H9 (cell line): ENCODE results near the gene RIMS1. TPM values are rescaled to one million over a fixed set of nuclear protein-coding genes. Genes with fewer than 3 reads are reported as not detected.

Experiments
- DNase-seq: peaks from one replicate; pipeline ENCODE4 v3.0.0-alpha.2; 2017
- H2AFZ ChIP-seq: one replicate; pipeline ENCODE4 v1.6.1; 2013; ENCODE audit warnings: mild to moderate bottlenecking, low read length, control low read depth, moderate library complexity
- H2AK5ac ChIP-seq: 2 replicates; pipeline ENCODE4 v1.6.1; 2013; ENCODE audit warnings: low read length, control low read depth, mixed read lengths; ENCODE audit not compliant: insufficient read length
- H2BK120ac ChIP-seq: one replicate; pipeline ENCODE4 v1.6.1; 2013; ENCODE audit warnings: low read depth, mild to moderate bottlenecking, low read length, control low read depth, inconsistent platforms; ENCODE audit not compliant: poor library complexity, severe bottlenecking
- H2BK12ac ChIP-seq: 2 replicates; pipeline ENCODE4 v1.6.1; 2013; ENCODE audit warnings: low read length, control low read depth, mixed read lengths, low read depth; ENCODE audit not compliant: insufficient read length
- H2BK15ac ChIP-seq: 2 replicates; pipeline ENCODE4 v1.6.1; 2013; ENCODE audit warnings: low read depth, low read length, control low read depth
- H2BK20ac ChIP-seq: one replicate; pipeline ENCODE4 v1.6.1; 2013; ENCODE audit warnings: low read depth, mild to moderate bottlenecking, low read length, control low read depth, inconsistent platforms; ENCODE audit not compliant: poor library complexity, severe bottlenecking
- H2BK5ac ChIP-seq: 2 replicates; pipeline ENCODE4 v1.6.1; 2013; ENCODE audit warnings: low read length, control low read depth, mixed read lengths; ENCODE audit not compliant: insufficient read length
- H3K14ac ChIP-seq: 2 replicates; pipeline ENCODE4 v1.6.1; 2013; ENCODE audit warnings: low read length, control low read depth; ENCODE audit not compliant: insufficient read depth
- H3K18ac ChIP-seq: 2 replicates; pipeline ENCODE4 v1.6.1; 2013; ENCODE audit warnings: low read depth, mild to moderate bottlenecking, mixed read lengths, low read length, control low read depth; ENCODE audit not compliant: insufficient read length
- H3K23ac ChIP-seq: 2 replicates; pipeline ENCODE4 v1.6.1; 2013; ENCODE audit warnings: low read length, control low read depth, mixed read lengths, low read depth; ENCODE audit not compliant: insufficient read length
- H3K23me2 ChIP-seq: 2 replicates; pipeline ENCODE4 v1.6.1; 2013; ENCODE audit warnings: low read depth, mild to moderate bottlenecking, mixed read lengths, low read length, control low read depth; ENCODE audit not compliant: insufficient read length, poor library complexity, severe bottlenecking
- H3K27ac ChIP-seq: 2 replicates; pipeline ENCODE4 v1.5.1; 2013; ENCODE audit warnings: low read length, control low read depth, mixed read lengths, low read depth; ENCODE audit not compliant: insufficient read length
- H3K27me3 ChIP-seq: 2 replicates; pipeline ENCODE4 v1.6.1; 2013; ENCODE audit warnings: low read length, control low read depth, inconsistent platforms; ENCODE audit not compliant: insufficient read depth
- H3K4ac ChIP-seq: 2 replicates; pipeline ENCODE4 v1.6.1; 2013; ENCODE audit warnings: low read depth, mild to moderate bottlenecking, control low read depth, inconsistent platforms, low read length, moderate library complexity
- H3K4me1 ChIP-seq: 2 replicates; pipeline ENCODE4 v1.6.1; 2013; ENCODE audit warnings: low read length, control low read depth, inconsistent platforms; ENCODE audit not compliant: insufficient read depth
- H3K4me2 ChIP-seq: 2 replicates; pipeline ENCODE4 v1.6.1; 2013; ENCODE audit warnings: low read length, control low read depth, mixed read lengths; ENCODE audit not compliant: insufficient read length, insufficient read depth
- H3K56ac ChIP-seq: 2 replicates; pipeline ENCODE4 v1.6.1; 2013; ENCODE audit warnings: low read depth, mild to moderate bottlenecking, mixed read lengths, low read length, control low read depth; ENCODE audit not compliant: insufficient read length
- H3K79me1 ChIP-seq: 2 replicates; pipeline ENCODE4 v1.6.1; 2013; ENCODE audit warnings: low read depth, mild to moderate bottlenecking, moderate library complexity, low read length, control low read depth, inconsistent platforms; ENCODE audit not compliant: insufficient read depth, poor library complexity, severe bottlenecking
- H3K79me2 ChIP-seq: 2 replicates; pipeline ENCODE4 v1.6.1; 2013; ENCODE audit warnings: low read length, control low read depth, inconsistent platforms; ENCODE audit not compliant: insufficient read depth
- H3K9ac ChIP-seq: 2 replicates; pipeline ENCODE4 v1.6.1; 2013; ENCODE audit warnings: low read length, control low read depth, mixed read lengths; ENCODE audit not compliant: insufficient read length; ENCODE audit errors: extremely low read depth
- H3K9me3 ChIP-seq: one replicate; pipeline ENCODE4 v1.6.1; 2013; ENCODE audit warnings: low read depth, low read length, inconsistent platforms; ENCODE audit not compliant: control insufficient read depth
- H3T11ph ChIP-seq: one replicate; pipeline ENCODE4 v1.6.1; 2013; ENCODE audit warnings: mild to moderate bottlenecking, low read length, control low read depth, inconsistent platforms
- H4K20me1 ChIP-seq: one replicate; pipeline ENCODE4 v1.6.1; 2013; ENCODE audit not compliant: control insufficient read depth, insufficient read length, insufficient read depth
- H4K5ac ChIP-seq: 2 replicates; pipeline ENCODE4 v1.6.1; 2013; ENCODE audit warnings: low read depth, mild to moderate bottlenecking, mixed read lengths, low read length, control low read depth; ENCODE audit not compliant: insufficient read length
- H4K8ac ChIP-seq: replicated peaks from 2 replicates; pipeline ENCODE4 v1.6.1; 2013; ENCODE audit warnings: low read length, control low read depth, mixed read lengths, low read depth; ENCODE audit not compliant: insufficient read length
- H4K91ac ChIP-seq: 2 replicates; pipeline ENCODE4 v1.6.1; 2013; ENCODE audit warnings: low read depth, mild to moderate bottlenecking, moderate library complexity, mixed read lengths, low read length, control low read depth; ENCODE audit not compliant: insufficient read length
- H3K27ac Mint-ChIP-seq, 3 experiments: 2 replicates in 2 of 3; 3 replicates in 1 of 3; pipeline ENCODE4 v1.8.0; 2020 to 2021; ENCODE audit warnings: mixed read lengths in 3 of 3, mild to moderate bottlenecking in 1 of 3, moderate library complexity in 1 of 3
- H3K27me3 Mint-ChIP-seq: 2 replicates; pipeline ENCODE4 v1.8.0; 2021; ENCODE audit warnings: low read depth, mild to moderate bottlenecking, moderate library complexity, mixed read lengths
- H3K36me3 Mint-ChIP-seq, 3 experiments: 2 replicates in 2 of 3; 3 replicates in 1 of 3; pipeline ENCODE4 v1.8.0; 2020 to 2021; ENCODE audit warnings: low read depth in 3 of 3, mixed read lengths in 3 of 3; ENCODE audit not compliant: insufficient read depth in 1 of 3
- H3K4me1 Mint-ChIP-seq, 2 experiments: 2 replicates each; pipeline ENCODE4 v1.8.0; 2020; ENCODE audit warnings: mixed read lengths in 2 of 2
- H3K4me3 Mint-ChIP-seq, 2 experiments: 2 replicates in 1 of 2; 3 replicates in 1 of 2; pipeline ENCODE4 v1.8.0; 2020 to 2021; ENCODE audit warnings: mild to moderate bottlenecking in 2 of 2, mixed read lengths in 2 of 2, moderate library complexity in 1 of 2
- H3K9me3 Mint-ChIP-seq, 2 experiments: 2 replicates in 1 of 2; 3 replicates in 1 of 2; pipeline ENCODE4 v1.8.0; 2020; ENCODE audit warnings: mild to moderate bottlenecking in 2 of 2, mixed read lengths in 2 of 2, moderate library complexity in 1 of 2
- CTCF ChIP-seq: fragments of 200-600 bp; sonication (generic); conservative IDR thresholded peaks from 3 replicates; pipeline ENCODE4 v1.8.0; 2021; ENCODE audit warnings: antibody characterized with exemption, mild to moderate bottlenecking
- WGBS: extraction: QIAGEN DNeasy Blood & Tissue Kit; methylation state at CpG from one replicate; pipeline ENCODE4 v1.1.7; 2013; ENCODE audit warnings: missing lambda C conversion rate, low lambda C conversion rate, mixed read lengths; ENCODE audit not compliant: insufficient read length; ENCODE audit errors: extremely low coverage; 5-methylcytosine and 5-hydroxymethylcytosine counted together
- total RNA-seq: library from RNA; stranded (reverse); gene quantifications from 2 replicates; pipeline ENCODE4 v1.2.1, GENCODE V29; 2021

Gene RIMS1
- total RNA-seq, 1 experiment from 2014 or later = 0.83 TPM

- H3K36me3 Mint-ChIP-seq = peaks cover 0 to 5% (median 0%) of the 10 kb centered on the region in 3 experiments; a peak in 2 of 7 replicates
- peaks cover 3 to 11% of the 10 kb centered on the region in 2 experiments; a peak in 3 of 5 replicates for H3K9me3 Mint-ChIP-seq
- H3K18ac ChIP-seq = no peak overlapping the region
- H3T11ph ChIP-seq = no peak overlapping the region
- no peak overlapping the region for H2AK5ac ChIP-seq
- no CpG with 5 or more reads among the region's 4 CpGs for WGBS
- no peaks in the 10 kb centered on the region for H3K27me3 ChIP-seq
- no peak overlapping the region for H3K4me3 Mint-ChIP-seq
- H2AFZ ChIP-seq = no peak overlapping the region
- no peaks in the 10 kb centered on the region for H3K79me1 ChIP-seq
- H3K9ac ChIP-seq = no peak overlapping the region
- no peak overlapping the region for H4K8ac ChIP-seq
- H2BK15ac ChIP-seq = no peak overlapping the region
- H2BK20ac ChIP-seq = no peak overlapping the region
- no peak overlapping the region for H3K27ac Mint-ChIP-seq
- no peaks in the 10 kb centered on the region for H4K20me1 ChIP-seq
- no peak overlapping the region for H3K27ac ChIP-seq
- H4K91ac ChIP-seq = no peak overlapping the region
- no peak for DNase-seq
- H3K4me1 ChIP-seq = no peaks in the 10 kb centered on the region
- no peak overlapping the region for H3K56ac ChIP-seq
- no peak overlapping the region for H2BK5ac ChIP-seq
- H3K4me2 ChIP-seq = no peak overlapping the region
- H2BK120ac ChIP-seq = no peak overlapping the region
- H3K4me1 Mint-ChIP-seq = peaks cover 4 to 5% of the 10 kb centered on the region in 2 experiments
- H3K23me2 ChIP-seq = no peaks in the 10 kb centered on the region
- H3K9me3 ChIP-seq = no peaks in the 10 kb centered on the region
- H3K4ac ChIP-seq = no peak overlapping the region
- no peak overlapping the region for H3K14ac ChIP-seq
- no peak overlapping the region for H2BK12ac ChIP-seq
- no peak overlapping the region for H3K23ac ChIP-seq
- no peaks in the 10 kb centered on the region for H3K79me2 ChIP-seq
- no peak for TF ChIP-seq CTCF
- H4K5ac ChIP-seq = no peak overlapping the region
- H3K27me3 Mint-ChIP-seq = no peaks in the 10 kb centered on the region
Observed at GRCh38 chr6:72425003-72425681, 538.8 kb downstream of the RIMS1 start.
